HG02763 (cell line): ENCODE data around the gene EEA1.

Source experiments
- ATAC-seq: cut with Tn5 transposase; IDR thresholded peaks from one replicate; pipeline ENCODE4 v1.9.1; 2021; ENCODE audit warnings: mild to moderate bottlenecking, moderate library complexity; ENCODE audit not compliant: unreplicated experiment

Gene EEA1

GRCh38 chr12:92722897-92723296, 206.2 kb downstream of the EEA1 start:
- ATAC-seq = no peak

- ATAC-seq = no peak
These were observed 207.4 kb downstream of the EEA1 start for GRCh38 chr12:92721656-92722055.

- ATAC-seq = no peak
These were observed 208.0 kb downstream of the EEA1 start for GRCh38 chr12:92721130-92721529.
